Superior temporal gyrus (tissue), 1 donor: ENCODE data around the gene RNFT1.
"Not testable (repeated sequence)": the region's sequence is repeated elsewhere in the genome, so short reads cannot be mapped to it uniquely, and the experiment has no call there.

Experiments used
- DNase-seq: peaks from one replicate; pipeline ENCODE4 v3.0.0-alpha.2; 2016; ENCODE audit errors: extremely low spot score

Gene RNFT1

DNA sequence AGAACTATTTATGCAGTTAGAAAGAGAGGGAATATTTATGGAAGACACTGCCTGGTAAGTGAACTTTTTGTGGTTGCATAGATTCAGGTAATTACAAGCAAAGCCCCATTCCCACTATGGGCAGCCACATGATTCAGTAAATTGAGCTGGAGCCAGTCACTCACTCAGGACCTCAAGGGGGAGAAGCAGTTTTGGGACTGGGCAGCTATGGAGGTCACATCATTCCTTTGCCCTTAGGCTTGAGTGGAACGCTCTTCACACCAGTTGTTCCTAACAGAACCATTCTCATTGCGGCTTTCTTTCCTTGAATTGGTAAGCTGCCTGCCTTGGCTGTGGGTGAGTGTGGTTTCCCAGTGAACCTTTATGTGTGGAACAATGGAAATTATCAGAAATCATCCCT lies 34.4 kb downstream of the RNFT1 start:
- not testable (repeated sequence) for DNase-seq

DNA sequence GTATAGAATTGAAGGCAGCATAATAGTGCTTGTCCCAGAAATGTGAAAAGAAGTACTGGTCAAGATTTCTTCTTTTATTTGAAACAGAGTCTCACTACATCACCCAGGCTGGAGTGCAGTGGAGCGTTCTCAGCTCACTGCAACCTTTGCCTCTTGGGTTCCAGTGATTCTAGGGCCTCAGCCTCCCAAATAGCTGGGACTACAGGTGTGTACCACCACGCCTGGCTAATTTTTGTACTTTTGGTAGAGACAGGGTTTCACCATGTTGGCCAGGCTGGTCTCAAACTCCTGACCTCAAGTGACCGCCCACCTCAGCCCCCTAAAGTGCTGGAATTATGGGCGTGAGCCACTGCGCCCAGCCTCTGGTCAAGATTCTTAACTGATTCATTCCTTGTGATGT lies 43.9 kb downstream of the RNFT1 start:
- DNase-seq, result not testable (repeated sequence)

DNA sequence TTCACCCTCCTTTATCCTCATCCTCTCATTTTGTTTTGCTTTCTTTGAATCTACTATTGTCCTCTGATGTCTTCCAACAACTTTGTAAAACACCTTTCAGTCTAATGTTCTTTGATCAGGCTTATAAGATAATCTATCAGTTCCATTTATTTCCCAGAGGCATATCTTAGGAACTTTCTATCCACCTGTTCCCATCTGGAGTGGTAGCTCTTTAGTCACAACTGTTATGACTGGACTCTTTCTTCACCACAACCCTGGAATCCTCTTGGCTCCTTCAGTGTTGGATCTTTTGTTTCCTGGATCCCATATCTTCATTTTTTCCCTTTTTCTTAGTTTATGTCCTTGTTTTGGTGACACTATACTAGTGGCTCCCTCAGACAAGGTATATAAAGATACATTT lies 48.1 kb downstream of the RNFT1 start:
- no peak for DNase-seq

DNA sequence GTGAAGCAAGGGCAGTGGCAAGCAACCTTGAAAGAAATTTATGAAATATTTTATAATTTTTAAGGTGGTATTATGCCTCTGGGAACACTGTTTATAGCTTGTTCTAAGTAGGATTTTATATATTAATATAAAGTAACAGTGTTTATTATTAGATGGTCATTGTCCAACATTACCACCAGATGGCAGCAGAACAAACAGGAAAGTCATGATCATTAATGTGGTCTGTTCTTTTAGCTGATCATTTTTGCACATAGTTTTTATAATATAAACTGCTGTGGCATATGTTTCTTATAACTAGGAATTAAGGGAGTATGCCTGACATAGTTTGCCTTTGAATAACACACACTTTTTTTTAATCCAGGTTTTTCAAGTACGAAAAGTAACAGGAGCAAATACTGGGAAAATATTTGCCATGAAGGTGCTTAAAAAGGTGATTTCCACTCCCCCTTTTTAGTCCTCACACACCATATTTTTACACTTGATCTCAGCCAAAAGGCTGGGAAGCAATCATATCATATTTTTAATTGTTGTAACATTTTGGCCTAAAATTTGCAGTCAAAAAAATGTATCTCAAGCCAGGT lies 50.2 kb downstream of the RNFT1 start:
- peak; percentile 77 for DNase-seq

DNA sequence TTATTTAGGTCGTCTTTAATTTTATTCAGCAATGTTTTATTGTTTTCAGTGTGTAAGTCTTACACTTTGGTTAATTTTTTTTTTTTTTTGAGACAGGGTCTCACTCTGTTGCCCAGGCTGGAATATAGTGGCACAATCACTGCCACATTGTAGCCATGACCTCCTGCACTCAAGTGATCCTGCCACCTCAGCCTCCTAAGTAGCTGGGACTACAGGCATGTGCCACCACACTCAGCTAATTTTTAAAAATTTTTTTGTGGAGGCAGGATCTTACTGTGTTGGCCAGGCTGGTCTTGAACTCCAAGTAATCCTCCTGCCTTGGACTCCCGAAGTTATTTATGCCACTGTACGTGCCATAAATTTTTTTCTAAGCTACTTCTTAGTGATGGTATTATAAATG lies 57.1 kb downstream of the RNFT1 start:
- no peak for DNase-seq

DNA sequence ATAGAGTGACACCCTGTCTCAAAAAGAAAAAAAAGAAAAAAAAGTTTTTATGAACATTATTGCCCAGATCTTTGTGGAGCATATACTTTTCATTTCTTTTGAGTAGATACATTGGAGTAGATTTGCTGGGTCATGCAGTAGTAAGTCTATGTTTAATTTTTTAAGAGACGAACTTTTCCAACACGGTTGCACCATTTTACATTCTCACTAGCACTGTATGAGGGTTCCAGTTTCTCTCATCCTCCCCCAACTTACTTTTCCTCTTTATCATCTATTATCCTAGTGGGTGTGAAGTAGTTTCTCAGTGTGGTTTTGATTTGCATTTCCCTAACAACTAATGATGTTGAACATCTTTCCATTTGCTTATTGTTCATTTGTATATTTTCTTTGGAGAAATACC lies 61.1 kb downstream of the RNFT1 start:
- no peak for DNase-seq
